Esophagus squamous epithelium (tissue), 5 donors: ENCODE measurements around the gene CALN1. TPM values are rescaled to one million over a fixed set of nuclear protein-coding genes. Genes with fewer than 3 reads are reported as not detected.

Experiments used
- DNase-seq: peaks from one replicate; lab custom pipeline; 2025; lab: John Stamatoyannopoulos, UW
- H3K27ac ChIP-seq, 4 donors: fragments of 200-600 bp; sonication (generic); one replicate each; pipeline ENCODE4 v1.5.1; 2016 to 2019; ENCODE audit warnings: mild to moderate bottlenecking in 1 of 4
- H3K27me3 ChIP-seq, 4 donors: fragments of 200-600 bp; sonication (generic); 1 replicate in 3 of 4; 2 replicates in 1 of 4; pipeline versions ENCODE4 v1.5.1 to v1.6.0; 2017 to 2021; ENCODE audit warnings: antibody characterized with exemption in 1 of 4
- H3K36me3 ChIP-seq, 3 donors: fragments of 200-600 bp; sonication (generic); one replicate each; pipeline ENCODE4 v1.5.1; 2016 to 2019
- H3K4me1 ChIP-seq, 3 donors: fragments of 200-600 bp; sonication (generic); one replicate each; pipeline ENCODE4 v1.5.1; 2017 to 2019
- H3K4me3 ChIP-seq, 4 donors: fragments of 200-600 bp; sonication (generic); 1 replicate in 3 of 4; 2 replicates in 1 of 4; pipeline ENCODE4 v1.5.1; 2016 to 2019; ENCODE audit warnings: mild to moderate bottlenecking in 2 of 4, moderate library complexity in 1 of 4
- H3K9me3 ChIP-seq, 3 donors: fragments of 200-600 bp; sonication (generic); one replicate each; pipeline ENCODE4 v1.5.1; 2016 to 2019
- CTCF ChIP-seq, 6 experiments: fragments of 450-650 bp in 4 of 6; fragments of 200-600 bp in 2 of 6; sonication (generic) in 2 of 6; IDR thresholded peaks; one replicate each; pipeline ENCODE4 v1.5.1; 2016 to 2019; ENCODE audit warnings: antibody characterized with exemption in 6 of 6, mild to moderate bottlenecking in 4 of 6, moderate library complexity in 4 of 6
- POLR2A ChIP-seq, 4 donors: fragments of 450-650 bp; IDR thresholded peaks; one replicate each; pipeline ENCODE4 v1.6.1; 2017; ENCODE audit warnings: antibody characterized with exemption in 4 of 4, mild to moderate bottlenecking in 4 of 4, moderate library complexity in 3 of 4
- WGBS, 2 donors: methylation state at CpG; one replicate each; pipeline ENCODE4 v1.1.5; 2018; 5-methylcytosine and 5-hydroxymethylcytosine counted together
- intact Hi-C: fragments of 100-400 bp; cut with DNase I; formaldehyde crosslinking; loops from one replicate; pipeline ENCODE4 v1.15.0; 2022
- total RNA-seq, 4 donors: library from RNA; depleted of rRNA; stranded (reverse); fragments of >200 nt; gene quantifications; one replicate each; pipeline ENCODE4 v1.1.0, GENCODE V29; 2016
- donor health status: DM: yes; HTN: yes; CAD: no.

Gene CALN1
- total RNA-seq, 4 donors from 2014 or later: 0.83 TPM; not detected in 3

- DNase-seq: no peak
- TF ChIP-seq POLR2A (IDR thresholded peaks at IDR 0.05): no peak
- TF ChIP-seq CTCF (IDR thresholded peaks at IDR 0.05): no peak
- no peak overlapping the region for H3K27ac ChIP-seq
- peaks cover 0 to 8% (median 6%) of the 10 kb centered on the region in 3 donors for H3K4me1 ChIP-seq
- intact Hi-C loops: no loop called here
- 88 to 100% methylated on average over 1 to 6 of the region's 15 CpGs for WGBS, 2 donors
- H3K27me3 ChIP-seq: no peaks in the 10 kb centered on the region
- H3K36me3 ChIP-seq: no peaks in the 10 kb centered on the region
- H3K4me3 ChIP-seq: no peak overlapping the region
- no peaks in the 10 kb centered on the region for H3K9me3 ChIP-seq
Measured at GRCh38 chr7:72405871-72406270, 6.3 kb downstream of the CALN1 start.

GRCh38 chr7:72405418-72405817 is 6.7 kb downstream of the CALN1 start:
- 8 to 28% methylated on average over 11 of the region's 11 CpGs for WGBS, 2 donors
- Histone ChIP-seq H3K27ac (no peak overlapping the region), H3K9me3 (no peaks in the 10 kb centered on the region), H3K4me1 (peaks cover 0 to 8% (median 6%) of the 10 kb centered on the region in 3 donors), H3K27me3 (no peaks in the 10 kb centered on the region), H3K36me3 (no peaks in the 10 kb centered on the region), H3K4me3 (no peak overlapping the region)
- intact Hi-C loops: no loop called here
- DNase-seq: no peak
- no peak for TF ChIP-seq POLR2A (IDR thresholded peaks at IDR 0.05)
- TF ChIP-seq CTCF (IDR thresholded peaks at IDR 0.05): no peak

DNA sequence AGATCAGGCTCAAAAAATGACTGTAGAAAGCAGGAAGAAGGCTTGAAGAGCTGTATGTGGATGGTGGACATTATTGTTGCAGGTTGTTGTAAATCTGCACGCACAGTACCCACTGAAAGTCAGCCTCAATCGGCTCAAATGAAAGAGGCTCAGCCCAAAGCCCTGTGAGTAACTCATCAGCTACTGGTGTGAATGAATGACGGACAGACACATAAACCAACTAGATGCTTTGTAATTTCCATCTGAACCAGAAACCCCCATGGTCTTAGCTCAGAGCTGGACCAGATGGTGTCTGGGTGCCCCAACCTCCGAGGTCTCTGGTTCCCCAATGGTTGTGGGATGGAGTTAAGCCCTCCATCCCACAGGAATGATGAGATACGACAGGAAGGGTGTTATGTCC is 7.4 kb downstream of the CALN1 start:
- Histone ChIP-seq H3K4me3 (no peak overlapping the region), H3K4me1 (peaks cover 0 to 8% (median 6%) of the 10 kb centered on the region in 3 donors), H3K27me3 (no peaks in the 10 kb centered on the region), H3K27ac (no peak overlapping the region), H3K36me3 (no peaks in the 10 kb centered on the region), H3K9me3 (no peaks in the 10 kb centered on the region)
- TF ChIP-seq CTCF (IDR thresholded peaks at IDR 0.05) (no peak), POLR2A (IDR thresholded peaks at IDR 0.05) (no peak)
- 86 to 90% methylated on average over 4 to 5 of the region's 5 CpGs for WGBS, 2 donors
- DNase-seq: no peak
- intact Hi-C loops: no loop called here

DNA sequence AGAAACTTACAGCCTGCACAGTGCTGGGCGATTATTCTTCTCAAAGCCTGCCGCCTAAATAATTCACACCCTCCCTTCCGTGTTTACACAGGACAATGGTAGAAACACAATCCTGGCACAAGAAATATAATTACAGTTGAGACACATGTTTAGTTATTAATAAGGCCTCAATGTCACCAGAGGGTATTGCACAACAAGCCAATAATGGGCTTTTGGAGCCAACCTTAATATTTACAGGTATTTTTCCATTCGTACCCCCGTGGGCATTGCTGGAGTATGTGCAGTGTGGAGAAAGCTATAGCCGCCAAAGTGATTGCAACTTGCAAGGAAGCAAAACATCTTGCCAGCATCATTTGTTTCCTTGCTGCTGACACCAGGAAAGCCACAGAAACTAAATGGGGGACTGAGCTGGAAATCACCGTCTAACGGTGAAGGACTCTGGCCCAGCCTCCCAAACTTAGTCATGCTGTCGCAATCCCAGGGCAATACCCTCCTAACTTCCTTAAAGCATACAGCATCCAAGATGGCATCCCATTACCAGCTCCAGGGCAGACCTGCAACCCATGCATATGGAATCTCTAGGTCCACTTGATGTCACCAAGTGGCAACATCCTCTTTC is 8.6 kb downstream of the CALN1 start:
- no peak overlapping the region for H3K27ac ChIP-seq
- H3K27me3 ChIP-seq: no peaks in the 10 kb centered on the region
- no peaks in the 10 kb centered on the region for H3K9me3 ChIP-seq
- H3K4me1 ChIP-seq: peaks cover 0 to 8% (median 6%) of the 10 kb centered on the region in 3 donors
- intact Hi-C loops: no loop called here
- H3K36me3 ChIP-seq: no peaks in the 10 kb centered on the region
- H3K4me3 ChIP-seq: no peak overlapping the region
- DNase-seq: no peak
- TF ChIP-seq CTCF (IDR thresholded peaks at IDR 0.05): no peak
- no peak for TF ChIP-seq POLR2A (IDR thresholded peaks at IDR 0.05)
- WGBS, 2 donors: 61 to 66% methylated on average over 9 of the region's 9 CpGs

DNA sequence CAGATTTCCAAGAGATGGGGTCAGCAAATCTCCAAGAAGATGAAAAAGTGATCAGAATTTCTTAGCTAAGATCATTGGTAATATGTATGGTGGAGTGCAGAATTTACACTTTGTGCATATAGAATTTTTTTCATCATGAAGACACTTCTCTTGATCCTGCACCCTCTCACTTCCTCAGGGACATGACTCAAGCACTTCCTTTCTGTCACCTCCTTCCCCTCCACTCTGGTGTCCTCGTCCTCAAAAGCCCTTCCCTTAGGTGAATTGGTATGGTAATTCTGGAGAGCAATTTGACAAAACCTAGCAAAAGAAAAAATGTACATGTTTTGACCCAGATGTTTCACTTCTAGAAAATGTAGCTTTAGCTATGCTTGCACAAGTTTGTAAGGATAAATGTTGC is 18.1 kb downstream of the CALN1 start:
- H3K9me3 ChIP-seq: no peaks in the 10 kb centered on the region
- no peak for TF ChIP-seq POLR2A (IDR thresholded peaks at IDR 0.05)
- TF ChIP-seq CTCF (IDR thresholded peaks at IDR 0.05): no peak
- peaks cover 0 to 4% (median 0%) of the 10 kb centered on the region in 4 donors for H3K27me3 ChIP-seq
- no peak for DNase-seq
- H3K4me3 ChIP-seq: no peak overlapping the region
- WGBS, 2 donors: 8 to 36% methylated on average over 1 of the region's 1 CpG
- no peaks in the 10 kb centered on the region for H3K4me1 ChIP-seq
- no peak overlapping the region for H3K27ac ChIP-seq
- no peaks in the 10 kb centered on the region for H3K36me3 ChIP-seq
- intact Hi-C loops: no loop called here
